Astrocyte of the cerebellum (primary cell): Measurements from ENCODE around the gene CYP4B1.
"Not testable (repeated sequence)": the region's sequence is repeated elsewhere in the genome, so short reads cannot be mapped to it uniquely, and the experiment has no call there.

Experiments
- DNase-seq: peaks from one replicate; pipeline ENCODE4 v3.0.0-alpha.2; 2011; ENCODE audit warnings: low read depth
- H3K4me3 ChIP-seq: 2 replicates; pipeline ENCODE4 v1.5.1; 2011; ENCODE audit warnings: mild to moderate bottlenecking, low read depth, low read length, moderate library complexity
- in situ Hi-C: cut with HindIII; loops from 2 replicates; pipeline ENCODE4 v1.10.0; 2017; ENCODE audit warnings: low sequenced_read_pairs
- TF ChIP-seq, protein P1 (sequence below): IDR thresholded peaks from 2 replicates; pipeline ENCODE4 v1.5.1; 2012; ENCODE audit warnings: low read length, low read depth, moderate library complexity, mild to moderate bottlenecking; ENCODE audit errors: missing control alignments

Gene CYP4B1

DNA sequence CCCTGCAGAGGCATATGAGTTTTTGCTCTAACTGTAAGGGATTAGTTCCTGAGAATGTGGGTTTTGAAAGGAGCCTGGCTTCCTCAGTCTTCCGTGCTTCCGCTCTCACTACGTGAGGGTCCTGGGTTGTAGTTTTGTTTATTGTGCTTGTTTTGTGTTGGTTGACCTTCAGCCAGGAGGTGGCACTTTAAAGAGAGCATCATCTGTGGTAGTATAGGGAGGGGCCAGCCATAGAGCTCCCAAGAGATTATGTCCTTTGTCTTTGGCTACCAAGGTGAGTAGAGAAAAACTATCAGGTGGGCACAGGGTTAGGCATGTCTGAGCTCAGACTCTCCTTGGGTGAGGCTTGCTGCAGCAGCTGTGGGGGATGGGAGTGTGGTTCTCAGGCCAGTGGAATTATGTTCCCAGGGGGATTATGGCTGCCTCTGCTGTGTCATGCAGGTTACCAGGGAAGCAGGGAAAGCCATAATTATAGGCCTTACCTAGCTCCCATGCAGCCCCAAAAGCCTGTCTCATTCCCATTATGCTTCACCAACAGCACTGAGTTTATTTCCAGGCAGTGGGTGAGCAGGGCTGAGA, 23.5 kb downstream of the CYP4B1 start:
- TF ChIP-seq, protein P1, sequence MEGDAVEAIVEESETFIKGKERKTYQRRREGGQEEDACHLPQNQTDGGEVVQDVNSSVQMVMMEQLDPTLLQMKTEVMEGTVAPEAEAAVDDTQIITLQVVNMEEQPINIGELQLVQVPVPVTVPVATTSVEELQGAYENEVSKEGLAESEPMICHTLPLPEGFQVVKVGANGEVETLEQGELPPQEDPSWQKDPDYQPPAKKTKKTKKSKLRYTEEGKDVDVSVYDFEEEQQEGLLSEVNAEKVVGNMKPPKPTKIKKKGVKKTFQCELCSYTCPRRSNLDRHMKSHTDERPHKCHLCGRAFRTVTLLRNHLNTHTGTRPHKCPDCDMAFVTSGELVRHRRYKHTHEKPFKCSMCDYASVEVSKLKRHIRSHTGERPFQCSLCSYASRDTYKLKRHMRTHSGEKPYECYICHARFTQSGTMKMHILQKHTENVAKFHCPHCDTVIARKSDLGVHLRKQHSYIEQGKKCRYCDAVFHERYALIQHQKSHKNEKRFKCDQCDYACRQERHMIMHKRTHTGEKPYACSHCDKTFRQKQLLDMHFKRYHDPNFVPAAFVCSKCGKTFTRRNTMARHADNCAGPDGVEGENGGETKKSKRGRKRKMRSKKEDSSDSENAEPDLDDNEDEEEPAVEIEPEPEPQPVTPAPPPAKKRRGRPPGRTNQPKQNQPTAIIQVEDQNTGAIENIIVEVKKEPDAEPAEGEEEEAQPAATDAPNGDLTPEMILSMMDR: no peak
- no peak overlapping the region for H3K4me3 ChIP-seq
- DNase-seq: no peak
- in situ Hi-C loops: no loop called here

DNA sequence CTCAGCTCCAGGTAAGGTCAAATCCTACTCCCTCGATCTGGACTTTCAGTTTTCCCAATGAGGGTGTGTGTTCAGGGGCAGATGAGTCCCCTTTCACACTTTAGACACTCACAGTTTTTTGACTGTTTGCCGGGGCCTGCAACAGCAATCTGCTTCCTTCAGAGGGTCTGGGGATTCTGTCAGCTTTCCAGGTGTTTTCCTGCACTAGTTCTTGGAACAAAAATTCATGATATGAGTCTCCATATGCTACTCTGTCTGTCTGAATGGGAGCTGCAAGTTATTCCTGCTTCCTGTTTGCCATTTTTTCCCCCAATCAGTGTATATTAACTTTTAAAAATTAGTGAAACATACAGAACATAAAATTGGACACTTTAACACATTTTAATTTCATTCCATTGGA, 24.3 kb downstream of the CYP4B1 start:
- in situ Hi-C loops: no loop called here
- TF ChIP-seq, protein P1: no peak
- H3K4me3 ChIP-seq: no peak overlapping the region
- no peak for DNase-seq

DNA sequence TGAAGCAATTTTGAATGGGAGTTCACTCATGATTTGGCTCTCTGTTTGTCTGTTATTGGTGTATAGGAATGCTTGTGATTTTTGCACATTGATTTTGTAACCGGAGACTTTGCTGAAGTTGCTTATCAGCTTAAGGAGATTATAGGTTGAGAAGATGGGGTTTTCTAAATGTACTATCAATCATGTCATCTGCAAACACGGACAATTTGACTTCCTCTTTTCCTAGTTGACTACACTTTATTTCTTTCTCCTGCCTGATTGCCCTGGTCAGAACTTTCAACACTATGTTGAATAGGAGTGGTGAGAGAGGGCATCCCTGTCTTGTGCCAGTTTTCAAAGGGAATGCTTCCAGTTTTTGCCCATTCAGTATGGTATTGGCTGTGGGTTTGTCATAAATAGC, 28.0 kb downstream of the CYP4B1 start:
- in situ Hi-C loops, DNase-seq, H3K4me3 ChIP-seq: not testable (repeated sequence)

DNA sequence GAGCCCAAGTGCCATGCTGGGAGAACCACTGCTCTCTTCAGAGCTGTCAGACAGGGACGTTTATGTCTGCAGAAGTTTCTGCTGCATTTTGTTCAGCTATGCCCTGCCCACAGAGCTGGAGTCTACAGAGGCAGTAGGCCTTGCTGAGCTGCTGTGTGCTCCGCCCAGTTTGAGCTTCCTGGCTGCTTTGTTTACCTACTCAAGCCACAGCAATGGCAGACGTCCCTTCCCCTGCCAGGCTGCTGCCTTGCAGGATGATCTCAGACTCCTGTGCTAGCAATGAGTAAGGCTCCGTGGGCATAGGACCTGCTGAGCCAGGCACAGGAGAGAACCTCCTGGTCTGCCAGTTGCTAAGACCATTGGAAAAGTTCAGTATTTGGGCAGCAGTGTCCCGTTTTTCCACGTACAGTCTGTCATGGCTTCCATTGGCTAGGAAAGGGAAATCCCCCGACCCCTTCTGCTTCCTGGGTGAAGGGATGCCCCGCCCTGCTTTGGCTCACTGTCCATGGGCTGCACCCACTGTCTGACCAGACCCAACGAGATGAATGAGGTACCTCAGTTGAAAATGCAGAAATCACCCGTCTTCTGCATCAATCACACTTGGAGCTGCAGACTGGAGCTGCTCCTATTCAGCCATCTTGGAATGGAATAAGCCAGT, 31.9 kb downstream of the CYP4B1 start:
- no peak for DNase-seq
- TF ChIP-seq, protein P1: no peak
- in situ Hi-C loops: no loop called here
- no peak overlapping the region for H3K4me3 ChIP-seq

DNA sequence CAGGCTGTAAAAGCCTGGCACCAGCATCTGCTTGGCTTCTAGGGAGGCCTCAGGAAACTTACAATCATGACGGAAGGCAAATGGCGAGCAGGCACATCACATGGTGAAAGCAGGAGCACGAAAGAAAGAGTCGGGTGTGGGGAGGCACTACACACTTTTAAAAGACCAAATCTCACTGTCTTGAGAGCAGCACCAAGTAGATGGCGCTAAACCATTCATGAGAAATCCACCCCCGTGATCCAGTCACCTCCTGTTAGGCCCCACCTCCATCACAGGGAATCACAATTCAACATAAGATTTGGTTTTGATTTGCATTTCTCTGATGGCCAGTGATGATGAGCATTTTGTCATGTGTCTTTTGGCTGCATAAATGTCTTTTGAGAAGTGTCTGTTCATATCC, 36.6 kb downstream of the CYP4B1 start:
- H3K4me3 ChIP-seq, in situ Hi-C loops, DNase-seq: not testable (repeated sequence)

DNA sequence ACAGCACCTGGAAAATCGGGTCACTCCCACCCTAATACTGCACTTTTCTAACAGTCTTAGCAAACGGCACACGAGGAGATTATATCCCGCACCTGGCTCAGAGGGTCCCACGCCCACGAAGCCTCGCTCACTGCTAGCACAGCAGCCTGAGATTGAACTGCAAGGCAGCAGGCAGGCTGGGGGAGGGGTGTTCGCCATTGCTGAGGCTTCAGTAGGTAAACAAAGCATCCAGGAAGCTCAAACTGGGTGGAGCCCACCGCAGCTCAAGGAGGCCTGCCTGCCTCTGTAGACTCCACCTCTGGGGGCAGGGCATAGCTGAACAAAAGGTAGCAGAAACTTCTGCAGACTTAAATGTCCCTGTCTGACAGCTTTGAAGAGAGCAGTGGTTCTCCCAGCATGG, 47.5 kb downstream of the CYP4B1 start:
- DNase-seq, in situ Hi-C loops, H3K4me3 ChIP-seq: not testable (repeated sequence)

DNA sequence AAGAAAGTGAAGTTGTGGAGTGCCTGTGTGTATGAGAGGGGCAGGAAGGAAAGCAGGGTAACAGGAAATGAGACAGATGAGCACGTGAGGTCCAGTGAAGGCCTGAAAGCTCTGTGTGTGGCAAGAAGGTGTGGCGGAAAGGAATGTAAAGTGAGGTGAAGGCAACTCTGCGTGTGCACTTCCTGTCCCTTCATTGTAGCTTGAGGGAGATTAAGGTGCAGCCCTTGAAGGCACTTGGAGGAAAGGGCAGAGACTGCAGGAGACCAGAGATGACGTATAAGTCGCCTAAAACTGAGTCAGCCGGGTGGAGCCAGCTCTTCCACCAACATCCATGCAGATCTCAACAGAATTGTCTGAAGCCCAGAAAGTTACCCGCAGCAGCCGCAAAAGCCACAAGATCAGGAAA, 58.8 kb downstream of the CYP4B1 start:
- in situ Hi-C loops, DNase-seq, H3K4me3 ChIP-seq: not testable (repeated sequence)

DNA sequence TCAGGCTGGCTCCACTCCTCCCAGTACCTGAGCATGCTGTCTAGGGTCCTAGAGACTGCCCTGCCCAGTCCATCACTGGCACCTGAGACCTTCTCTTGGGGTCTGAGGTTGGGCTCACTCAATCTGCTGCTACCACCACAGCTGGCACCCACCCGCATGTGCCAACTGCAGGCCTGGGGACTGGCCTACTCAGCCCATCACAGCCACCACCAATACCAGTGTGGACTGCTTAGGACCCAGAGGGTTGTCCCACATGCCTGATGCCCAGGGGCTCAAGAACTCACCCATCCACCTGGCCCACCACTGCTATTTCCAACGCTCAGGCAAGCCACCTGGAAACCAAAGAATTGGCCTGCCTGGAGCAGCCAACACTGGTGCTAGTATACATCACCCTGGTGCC, 63.5 kb downstream of the CYP4B1 start:
- in situ Hi-C loops: no loop called here
- TF ChIP-seq, protein P1: no peak
- no peak for DNase-seq
- no peak overlapping the region for H3K4me3 ChIP-seq
